Inferior parietal cortex (tissue), 1 donor: ENCODE measurements around the gene ANKRD42.
"Not testable (repeated sequence)": the region's sequence is repeated elsewhere in the genome, so short reads cannot be mapped to it uniquely, and the experiment has no call there.

Source experiments
- DNase-seq: peaks from one replicate; pipeline ENCODE4 v3.0.0-alpha.2; 2016; ENCODE audit errors: extremely low spot score

ANKRD42 gene

GRCh38 chr11:83241291-83241946 is 47.9 kb downstream of the ANKRD42 start:
- DNase-seq, result peak; percentile 54

GRCh38 chr11:83249445-83249844 is 55.9 kb downstream of the ANKRD42 start:
- no peak for DNase-seq

GRCh38 chr11:83249972-83250593 is 56.6 kb downstream of the ANKRD42 start:
- DNase-seq, result peak; percentile 67

DNA sequence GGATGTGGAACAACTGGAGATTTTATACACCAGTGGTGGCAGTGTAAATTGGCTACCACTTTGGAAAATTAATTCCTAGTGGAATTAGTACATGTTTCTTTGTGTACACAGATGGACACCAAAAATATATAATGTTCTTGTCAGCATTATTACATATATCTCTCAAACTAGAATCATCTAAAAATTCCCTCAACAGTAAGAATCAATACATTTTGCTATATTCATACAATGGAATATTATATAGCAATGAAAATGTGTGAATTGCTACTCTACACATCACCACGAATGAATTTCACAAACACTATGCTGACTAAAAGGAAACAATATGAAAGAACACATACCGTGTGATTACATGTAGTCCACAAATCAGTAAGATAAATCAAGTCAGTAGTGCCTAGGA is 58.8 kb downstream of the ANKRD42 start:
- no peak for DNase-seq

DNA sequence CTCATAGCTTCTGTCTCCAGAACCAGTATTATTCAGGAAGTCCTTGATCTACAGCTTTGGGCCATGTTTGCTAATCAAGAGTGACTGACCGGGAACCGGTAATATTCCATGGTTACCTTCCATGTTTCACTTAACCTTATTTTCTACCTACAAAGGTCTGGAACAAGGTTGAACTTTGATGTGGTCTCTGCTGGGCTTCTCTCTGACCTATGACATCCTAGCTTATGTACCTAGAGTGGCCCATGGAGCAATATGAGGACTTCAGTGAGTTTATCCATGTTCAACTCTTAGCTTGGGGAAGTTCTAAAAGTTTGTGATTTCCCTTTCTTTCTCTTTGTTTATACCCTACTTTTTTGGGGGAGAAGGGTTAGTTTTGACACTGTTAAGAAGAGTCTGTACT is 59.4 kb downstream of the ANKRD42 start:
- DNase-seq, result no peak

DNA sequence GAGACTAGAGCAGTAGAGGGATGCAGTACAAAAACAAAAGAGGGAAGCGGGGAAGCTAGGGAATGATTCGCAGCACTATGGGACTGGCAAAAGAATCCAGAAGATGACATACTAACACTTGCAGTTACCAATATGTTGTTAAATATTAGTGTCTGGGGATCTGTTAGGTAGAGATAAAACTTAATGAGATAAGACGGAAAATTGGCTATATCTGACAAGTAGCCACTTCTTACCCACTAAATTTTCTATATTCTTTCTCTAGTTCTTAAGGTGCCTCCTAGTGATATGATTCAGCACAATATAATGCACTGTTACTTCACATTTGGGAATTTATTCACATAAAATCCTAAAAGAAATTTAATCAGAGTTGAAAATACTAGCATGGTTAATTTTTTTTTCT is 61.9 kb downstream of the ANKRD42 start:
- no peak for DNase-seq

DNA sequence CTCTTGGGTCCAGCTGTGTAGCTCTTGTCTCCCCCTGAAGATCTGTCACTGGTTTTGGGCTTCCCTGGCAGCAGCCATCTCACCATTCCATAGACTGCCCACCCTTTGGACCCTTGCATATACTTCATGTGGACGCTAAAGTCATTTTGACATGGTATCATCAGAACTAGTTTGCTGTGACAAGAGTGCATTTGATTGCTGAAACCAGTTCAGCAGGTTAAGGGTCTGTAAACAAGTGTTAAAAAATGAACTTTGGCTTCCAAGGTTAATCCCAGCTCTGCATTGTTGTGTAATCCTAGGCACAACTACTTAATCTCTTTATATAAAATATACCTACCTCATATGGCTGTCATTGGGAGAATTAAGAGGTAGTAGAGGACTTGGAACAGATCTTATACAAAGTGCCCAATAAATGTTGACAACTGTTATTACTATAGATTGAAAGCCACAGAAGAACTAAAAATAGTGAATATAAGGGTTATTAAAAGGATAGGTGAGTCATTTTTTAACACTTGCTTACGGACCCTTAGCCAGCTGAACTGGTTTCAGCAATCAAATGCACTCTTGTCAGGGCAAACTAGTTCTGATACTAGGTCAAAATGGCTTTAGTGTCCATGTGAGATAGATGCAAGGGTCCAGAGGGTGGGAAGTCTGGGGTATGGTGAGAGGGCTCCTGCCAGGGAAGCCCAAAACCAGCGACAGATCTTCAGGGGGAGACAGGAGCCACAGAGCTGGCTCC is 63.3 kb downstream of the ANKRD42 start:
- DNase-seq, result no peak

- no peak for DNase-seq
These were observed 64.3 kb downstream of the ANKRD42 start for GRCh38 chr11:83257761-83258168.

GRCh38 chr11:83259559-83259958 is 66.0 kb downstream of the ANKRD42 start:
- DNase-seq, result no peak

DNA sequence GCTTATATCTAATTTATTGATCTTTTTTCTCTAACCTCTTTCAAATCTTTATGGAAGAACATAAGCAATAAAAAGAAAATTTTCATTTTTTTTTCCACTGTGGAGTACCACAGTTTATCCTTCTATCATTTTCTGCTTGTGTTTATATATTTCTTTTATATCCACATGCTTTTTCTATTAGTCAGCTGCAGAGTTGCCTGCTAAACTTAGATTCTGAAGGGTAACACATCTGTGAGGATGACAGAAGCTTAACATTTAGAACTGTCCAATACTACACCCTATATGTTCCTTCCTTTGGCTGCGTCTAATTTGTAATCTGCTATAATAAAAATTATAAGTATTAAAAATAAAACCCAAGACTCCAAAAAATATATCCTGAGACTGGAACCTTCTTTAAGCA is 71.8 kb downstream of the ANKRD42 start:
- DNase-seq, result no peak

DNA sequence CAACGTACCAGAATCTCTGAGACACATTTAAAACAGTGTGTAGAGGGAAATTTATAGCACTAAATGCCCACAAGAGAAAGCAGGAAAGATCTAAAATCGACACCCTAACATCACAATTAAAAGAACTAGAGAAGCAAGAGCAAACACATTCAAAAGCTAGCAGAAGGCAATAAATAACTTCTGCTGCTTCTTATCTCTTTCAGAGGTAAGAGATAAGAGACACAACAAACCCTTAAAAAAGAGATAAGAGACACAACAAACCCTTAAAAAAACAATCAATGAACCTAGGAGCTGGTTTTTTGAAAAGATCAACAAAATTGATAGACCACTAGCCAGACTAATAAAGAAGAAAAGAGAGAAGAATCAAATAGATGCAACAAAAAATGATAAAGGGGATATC is 75.6 kb downstream of the ANKRD42 start:
- DNase-seq, result not testable (repeated sequence)

DNA sequence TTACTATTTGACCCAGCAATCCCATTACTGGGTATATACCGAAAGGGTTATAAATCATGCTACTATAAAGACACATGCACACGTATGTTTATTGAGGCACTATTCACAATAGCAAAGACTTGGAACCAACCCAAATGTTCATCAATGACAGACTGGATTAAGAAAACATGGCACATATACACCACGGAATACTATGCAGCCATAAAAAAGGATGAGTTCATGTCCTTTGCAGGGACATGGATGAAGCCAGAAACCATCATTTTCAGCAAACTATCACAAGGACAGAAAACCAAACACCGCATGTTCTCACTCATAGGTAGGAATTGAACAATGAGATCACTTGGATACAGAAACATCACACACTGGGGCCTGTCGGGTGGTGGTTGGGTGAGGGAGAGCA is 78.2 kb downstream of the ANKRD42 start:
- not testable (repeated sequence) for DNase-seq

DNA sequence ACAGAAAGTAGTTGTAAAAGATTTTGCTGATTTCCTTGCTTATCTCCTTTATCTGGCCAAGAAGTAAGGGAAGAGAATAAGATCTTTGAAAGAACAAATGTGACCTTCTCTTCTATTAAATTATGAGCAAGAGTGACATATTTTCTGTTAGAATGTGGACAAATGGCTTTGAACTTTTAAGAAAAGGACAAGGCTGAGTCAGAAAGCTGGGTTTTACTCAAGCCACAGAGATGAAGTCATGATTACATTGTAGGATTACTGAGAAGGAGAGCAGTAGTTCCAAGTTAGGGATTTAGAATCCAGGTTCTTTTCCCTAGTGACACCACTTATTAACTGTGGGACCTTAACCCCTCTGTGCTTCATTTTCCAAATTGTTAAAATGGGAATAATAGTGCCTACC is 79.1 kb downstream of the ANKRD42 start:
- no peak for DNase-seq

DNA sequence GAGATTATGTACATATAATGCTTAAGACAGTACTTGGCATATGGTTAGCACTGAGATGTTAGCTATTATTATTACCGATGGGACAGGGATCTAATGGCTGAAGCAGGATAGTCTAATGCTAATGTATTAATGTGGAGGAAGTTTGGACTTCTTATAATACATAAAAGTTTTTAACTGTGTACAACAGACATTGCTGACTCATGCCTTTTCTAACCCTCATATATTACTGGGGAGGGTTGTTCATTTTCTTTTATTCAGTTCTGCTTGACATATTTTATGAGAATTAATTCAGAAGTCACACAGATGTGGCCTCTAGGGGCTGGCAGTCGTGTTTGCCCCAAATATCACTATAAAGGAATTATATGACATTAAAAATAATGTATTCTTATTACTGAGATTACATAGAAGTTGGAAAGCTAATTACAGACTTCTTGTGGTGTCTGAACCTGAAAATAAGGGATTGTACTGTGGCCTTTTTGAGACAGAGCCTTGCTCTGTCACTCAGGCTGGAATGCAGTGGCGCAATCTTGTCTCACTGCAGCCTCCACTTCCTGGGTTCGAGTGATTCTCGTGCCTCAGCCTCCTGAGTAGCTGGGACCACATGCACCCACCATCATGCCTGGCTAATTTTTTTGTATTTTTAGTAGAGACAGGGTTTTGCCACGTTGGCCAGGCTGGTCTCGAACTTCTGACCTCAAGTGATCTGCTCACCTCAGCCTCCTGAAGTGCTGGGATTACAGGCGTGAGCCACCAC is 82.6 kb downstream of the ANKRD42 start:
- DNase-seq, result no peak

DNA sequence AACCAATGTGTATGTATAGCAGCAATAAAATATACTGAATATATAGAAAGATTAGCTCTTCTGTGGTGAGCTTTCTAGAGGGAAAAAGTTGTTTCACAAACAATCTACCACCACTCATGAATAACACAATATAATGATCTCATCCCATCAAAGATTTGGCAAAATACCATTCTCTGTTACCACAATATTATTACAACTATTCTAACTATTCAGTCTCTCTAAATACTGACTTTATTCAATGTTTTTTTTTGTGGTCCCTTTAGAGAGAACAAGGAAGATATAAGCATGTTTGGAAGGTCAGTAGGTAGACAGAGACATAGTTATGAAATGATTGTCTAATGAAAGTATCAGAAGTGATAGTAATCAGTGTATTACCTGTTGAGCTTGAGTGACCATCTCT is 84.8 kb downstream of the ANKRD42 start:
- DNase-seq, result no peak

GRCh38 chr11:83280256-83280655 is 86.7 kb downstream of the ANKRD42 start:
- DNase-seq, result no peak

GRCh38 chr11:83282084-83282716 is 88.7 kb downstream of the ANKRD42 start:
- DNase-seq, result no peak

DNA sequence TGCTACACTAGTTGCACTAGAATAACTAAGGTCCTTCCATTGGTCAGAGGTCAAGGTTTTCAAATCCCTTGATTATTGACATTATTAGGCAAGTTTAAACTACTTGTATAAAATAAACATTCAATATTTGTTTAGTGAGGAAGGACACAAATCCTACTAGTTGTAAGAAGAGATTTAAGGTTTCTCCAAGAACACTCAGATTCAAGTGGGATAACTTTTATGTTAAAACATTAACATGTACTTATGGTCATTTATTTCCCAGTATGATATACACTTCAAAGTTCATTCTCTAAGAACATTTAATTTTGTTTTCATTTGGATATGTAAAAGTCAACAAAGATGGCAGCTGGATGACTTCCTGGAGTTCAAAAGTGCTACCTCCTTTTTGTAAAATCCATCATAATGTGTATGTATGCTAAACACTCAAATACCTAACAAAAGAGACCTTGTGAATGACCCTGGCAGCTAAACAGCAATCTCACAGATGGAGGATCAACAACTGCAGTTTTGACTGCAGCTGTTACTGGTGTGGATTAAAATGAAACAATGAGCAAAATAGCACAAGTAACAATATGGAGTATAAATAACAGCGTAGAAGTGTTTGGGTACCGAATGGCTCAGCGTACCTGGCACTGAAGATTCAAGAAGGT is 91.1 kb downstream of the ANKRD42 start:
- DNase-seq, result no peak

GRCh38 chr11:83285151-83285770 is 91.7 kb downstream of the ANKRD42 start:
- DNase-seq, result no peak

DNA sequence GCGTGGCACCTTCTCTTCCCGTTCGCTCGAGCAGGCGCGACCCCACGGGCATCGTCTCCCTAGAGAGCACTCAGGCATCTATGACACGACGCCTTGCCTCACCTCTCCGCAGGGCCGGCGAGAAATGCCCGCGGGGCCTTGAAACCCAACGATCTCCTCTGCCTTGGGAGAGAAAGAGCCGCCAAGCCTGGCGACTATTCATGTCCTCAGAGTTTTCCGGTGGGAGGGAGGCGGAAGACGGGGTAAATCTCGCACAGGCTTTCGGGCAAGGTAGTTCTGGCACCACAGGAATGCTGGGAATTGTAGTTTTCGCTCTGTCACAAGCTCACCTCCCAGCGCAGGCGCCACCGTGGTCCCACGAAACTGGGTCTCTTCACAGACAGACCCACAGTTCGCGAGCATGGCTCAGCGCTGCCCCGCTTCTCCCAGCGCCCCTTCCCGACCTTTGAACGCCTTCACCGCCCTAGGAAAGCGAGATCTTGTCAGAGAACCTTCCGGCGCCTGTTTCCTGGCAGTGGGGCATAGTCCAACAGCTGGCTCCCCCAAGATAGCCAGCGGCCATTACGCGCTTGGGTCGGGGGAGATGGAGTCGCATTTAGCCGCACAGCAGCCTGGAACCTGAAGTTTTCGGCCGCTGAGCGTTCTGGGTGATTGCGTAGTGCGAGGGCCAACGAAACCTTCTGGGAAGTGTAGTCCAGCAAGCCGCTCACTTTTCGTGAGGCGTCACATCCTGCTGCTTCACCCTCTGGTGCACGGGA is 92.4 kb downstream of the ANKRD42 start, which contains the start of gene CCDC90B:
Gene CCDC90B, minus strand, starts transcription at position 597 of the 758 bp plus-strand sequence. Its CDS starts 395 bp downstream, at position 202.
- DNase-seq, result peak; percentile 98
